ENCODE measurements around the gene CYB5A.
A peak's percentile ranks its signal among the peaks of the same experiment; 100 is the strongest.
"Not testable (repeated sequence)": the region's sequence is repeated elsewhere in the genome, so short reads cannot be mapped to it uniquely, and the experiment has no call there.

CYB5A gene

GRCh38 chr18:74290021-74290420 is 1.7 kb downstream of the CYB5A start:
- in situ Hi-C loops (cut with MboI; ENCODE audit: low pct_unique_long_range_greater_than_20kb, low sequenced_read_pairs, unreplicated experiment), result no loop called here
- DNase-seq (ENCODE audit: low spot score), result no peak
- TF ChIP-seq CTCF (IDR thresholded peaks at IDR 0.05; ENCODE audit: extremely low read depth, insufficient read depth, missing control alignments), result no peak

- no peak for TF ChIP-seq CTCF (IDR thresholded peaks at IDR 0.05; ENCODE audit: extremely low read depth, insufficient read depth, missing control alignments)
Measured at GRCh38 chr18:74289137-74289536, 2.6 kb downstream of the CYB5A start.

GRCh38 chr18:74288730-74289129 is 3.0 kb downstream of the CYB5A start:
- no peak for TF ChIP-seq CTCF (IDR thresholded peaks at IDR 0.05; ENCODE audit: extremely low read depth, insufficient read depth, missing control alignments)
- in situ Hi-C loops (cut with MboI; ENCODE audit: low pct_unique_long_range_greater_than_20kb, low sequenced_read_pairs, unreplicated experiment), result no loop called here
- no peak for DNase-seq (ENCODE audit: low spot score)

More at GRCh38 chr18:74289137-74289536, 2.6 kb downstream of the CYB5A start:
- in situ Hi-C loops (cut with MboI; ENCODE audit: low pct_unique_long_range_greater_than_20kb, low sequenced_read_pairs, unreplicated experiment), result no loop called here
- DNase-seq (ENCODE audit: low spot score), result no peak

- in situ Hi-C loops (cut with MboI; ENCODE audit: low pct_unique_long_range_greater_than_20kb, low sequenced_read_pairs, unreplicated experiment), result no loop called here
- DNase-seq (ENCODE audit: low spot score), result no peak
- no peak for TF ChIP-seq CTCF (IDR thresholded peaks at IDR 0.05; ENCODE audit: extremely low read depth, insufficient read depth, missing control alignments)
Measured at GRCh38 chr18:74288041-74288440, 3.7 kb downstream of the CYB5A start.

- no peak for TF ChIP-seq CTCF (IDR thresholded peaks at IDR 0.05; ENCODE audit: extremely low read depth, insufficient read depth, missing control alignments)
- peak; percentile 2 for DNase-seq (ENCODE audit: low spot score)
- in situ Hi-C loops (cut with MboI; ENCODE audit: low pct_unique_long_range_greater_than_20kb, low sequenced_read_pairs, unreplicated experiment), result no loop called here
Measured at GRCh38 chr18:74286856-74287255, 4.9 kb downstream of the CYB5A start.

- TF ChIP-seq CTCF (IDR thresholded peaks at IDR 0.05; ENCODE audit: extremely low read depth, insufficient read depth, missing control alignments), result no peak
- peak; percentile 1 for DNase-seq (ENCODE audit: low spot score)
- in situ Hi-C loops (cut with MboI; ENCODE audit: low pct_unique_long_range_greater_than_20kb, low sequenced_read_pairs, unreplicated experiment), result no loop called here
Measured at GRCh38 chr18:74286106-74286855, 5.5 kb downstream of the CYB5A start.

- DNase-seq (ENCODE audit: low spot score); in situ Hi-C loops (cut with MboI; ENCODE audit: low pct_unique_long_range_greater_than_20kb, low sequenced_read_pairs, unreplicated experiment): not testable (repeated sequence)
Measured at GRCh38 chr18:74285583-74285982, 6.2 kb downstream of the CYB5A start.

Measured in GM13977 (cell line).